GM10847 (cell line): Measurements from ENCODE around the gene TST.

Source experiments
- POLR2A ChIP-seq: IDR thresholded peaks from 2 replicates; pipeline ENCODE4 v1.6.1; 2011; ENCODE audit not compliant: insufficient read length; ENCODE audit errors: extremely low read depth

Gene TST

GRCh38 chr22:37014415-37014806 lies 4.8 kb downstream of the TST start:
- no peak for TF ChIP-seq POLR2A

GRCh38 chr22:37012956-37013355 lies 6.3 kb downstream of the TST start:
- no peak for TF ChIP-seq POLR2A

GRCh38 chr22:37012262-37012904 lies 6.9 kb downstream of the TST start:
- TF ChIP-seq POLR2A: no peak

GRCh38 chr22:37011472-37011871 lies 7.8 kb downstream of the TST start:
- TF ChIP-seq POLR2A: no peak

DNA sequence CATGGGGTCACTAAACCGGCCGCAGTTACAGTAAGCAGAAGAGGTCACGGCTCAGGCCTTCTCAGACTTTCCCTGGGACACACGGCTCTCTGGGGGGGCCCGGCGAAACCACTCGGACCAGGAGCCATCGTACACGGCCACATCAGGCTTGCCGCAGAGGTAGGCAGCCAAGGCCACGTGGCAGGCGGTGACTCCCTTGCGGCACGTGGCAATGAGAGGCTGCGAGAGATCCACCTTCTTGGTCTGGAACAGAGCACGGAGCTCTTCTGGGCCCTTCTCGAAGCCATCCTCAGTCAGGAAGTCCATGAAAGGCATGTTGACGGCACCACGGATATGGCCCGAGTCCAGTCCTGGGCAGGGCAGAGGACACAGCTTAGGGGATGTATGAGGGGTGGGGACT lies 8.3 kb downstream of the TST start:
- TF ChIP-seq POLR2A: no peak

DNA sequence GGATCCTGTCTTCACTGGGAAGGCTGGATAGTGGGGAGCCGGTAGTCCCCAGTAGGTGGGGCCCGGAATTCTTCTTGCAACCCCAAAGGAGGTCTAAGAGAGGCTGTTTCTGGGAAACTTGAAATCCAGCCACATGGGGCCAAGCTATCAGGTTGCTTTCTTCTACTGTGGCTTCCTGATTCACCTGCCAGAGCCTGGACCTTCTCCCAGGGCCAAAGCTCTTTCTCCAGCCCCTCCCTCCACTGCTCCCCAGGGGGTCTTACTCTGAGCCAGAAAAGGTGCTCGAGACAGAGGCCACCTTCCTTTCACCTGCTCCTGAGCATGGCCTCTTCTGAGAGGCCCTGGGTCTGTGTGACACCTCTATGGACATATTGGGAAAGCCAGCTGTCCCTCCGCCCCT lies 9.1 kb downstream of the TST start:
- TF ChIP-seq POLR2A: no peak

GRCh38 chr22:37009490-37009889 lies 9.8 kb downstream of the TST start:
- no peak for TF ChIP-seq POLR2A

DNA sequence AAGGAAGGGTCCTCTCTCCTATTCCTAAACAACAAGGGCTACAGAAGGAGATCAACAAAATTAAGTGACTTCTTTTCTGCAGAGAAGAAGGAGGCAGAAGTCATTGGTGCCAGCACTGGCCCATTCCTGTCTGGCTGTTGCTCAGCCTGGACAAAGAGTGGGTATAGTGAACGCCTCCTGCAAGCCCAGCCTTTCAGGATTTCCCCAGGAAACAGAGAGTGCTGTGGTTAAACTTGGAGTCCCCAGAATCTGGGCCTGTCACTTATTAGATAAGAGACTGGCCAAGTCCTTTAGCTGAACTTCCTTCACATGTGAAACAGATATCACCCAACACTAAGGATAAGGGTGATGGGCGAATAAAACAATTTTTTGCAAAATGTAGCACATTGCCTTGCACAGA lies 10.9 kb downstream of the TST start:
- TF ChIP-seq POLR2A: no peak

GRCh38 chr22:37007651-37008050 lies 11.6 kb downstream of the TST start:
- TF ChIP-seq POLR2A: no peak

DNA sequence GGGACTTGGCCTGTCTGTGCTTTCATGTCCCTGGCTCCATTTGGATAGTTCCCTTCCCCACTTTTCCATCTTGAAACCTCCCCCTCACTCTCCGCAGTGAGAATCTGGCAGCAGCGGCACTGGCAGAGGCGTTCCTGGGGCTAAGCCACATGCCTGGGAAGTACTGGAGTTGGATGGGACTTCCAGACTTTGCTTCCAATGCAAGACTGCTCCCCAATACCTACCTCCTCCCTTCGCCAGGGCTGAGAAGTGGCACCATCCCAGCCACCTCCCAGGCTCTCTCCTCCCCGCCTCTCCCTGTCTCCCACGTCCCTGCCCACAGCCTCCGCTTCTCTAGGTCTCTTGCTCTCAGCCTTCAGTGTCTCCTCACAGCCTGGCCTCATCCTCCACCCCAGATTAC lies 16.6 kb downstream of the TST start:
- no peak for TF ChIP-seq POLR2A

DNA sequence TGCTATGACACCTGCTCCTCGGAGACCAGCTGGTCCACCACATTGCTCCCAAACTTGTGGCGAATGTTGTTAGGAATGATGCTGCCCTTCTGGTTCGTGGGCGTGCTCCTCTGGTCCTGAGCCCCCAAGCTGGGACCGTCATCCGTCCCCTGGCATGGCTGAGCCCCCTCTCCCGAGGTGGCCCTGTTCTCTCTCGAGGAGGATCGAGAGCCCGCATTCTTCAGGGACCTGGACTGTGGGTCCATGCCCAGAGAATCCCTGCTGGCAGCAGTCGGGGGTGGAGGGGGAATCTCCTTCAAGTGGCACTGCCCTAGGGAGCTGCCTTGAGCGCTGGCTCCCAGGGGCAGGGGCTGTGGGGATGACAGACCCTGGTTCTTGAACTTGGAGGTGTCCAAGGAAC lies 17.4 kb downstream of the TST start:
- no peak for TF ChIP-seq POLR2A

- no peak for TF ChIP-seq POLR2A
Measured at GRCh38 chr22:37000676-37001534, 18.3 kb downstream of the TST start.

DNA sequence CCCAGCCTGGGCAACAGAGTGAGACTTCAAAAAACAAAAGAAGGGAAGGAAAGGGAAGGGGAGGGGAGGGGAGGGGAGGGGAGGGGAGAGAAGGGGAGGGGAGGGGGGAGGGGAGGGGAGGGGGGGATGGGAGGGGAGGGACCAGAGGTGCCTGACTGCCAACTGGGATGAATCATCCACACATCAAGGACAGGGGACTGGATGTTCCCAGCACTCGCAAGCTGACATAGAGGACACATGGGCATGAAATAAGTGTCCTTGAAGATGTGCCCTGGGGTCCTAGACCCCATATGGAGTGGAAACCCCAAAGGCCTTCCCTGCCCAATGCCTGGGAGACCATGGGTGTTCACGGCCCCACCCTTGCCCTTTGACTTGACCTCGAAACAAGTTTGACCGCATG lies 19.8 kb downstream of the TST start:
- no peak for TF ChIP-seq POLR2A

DNA sequence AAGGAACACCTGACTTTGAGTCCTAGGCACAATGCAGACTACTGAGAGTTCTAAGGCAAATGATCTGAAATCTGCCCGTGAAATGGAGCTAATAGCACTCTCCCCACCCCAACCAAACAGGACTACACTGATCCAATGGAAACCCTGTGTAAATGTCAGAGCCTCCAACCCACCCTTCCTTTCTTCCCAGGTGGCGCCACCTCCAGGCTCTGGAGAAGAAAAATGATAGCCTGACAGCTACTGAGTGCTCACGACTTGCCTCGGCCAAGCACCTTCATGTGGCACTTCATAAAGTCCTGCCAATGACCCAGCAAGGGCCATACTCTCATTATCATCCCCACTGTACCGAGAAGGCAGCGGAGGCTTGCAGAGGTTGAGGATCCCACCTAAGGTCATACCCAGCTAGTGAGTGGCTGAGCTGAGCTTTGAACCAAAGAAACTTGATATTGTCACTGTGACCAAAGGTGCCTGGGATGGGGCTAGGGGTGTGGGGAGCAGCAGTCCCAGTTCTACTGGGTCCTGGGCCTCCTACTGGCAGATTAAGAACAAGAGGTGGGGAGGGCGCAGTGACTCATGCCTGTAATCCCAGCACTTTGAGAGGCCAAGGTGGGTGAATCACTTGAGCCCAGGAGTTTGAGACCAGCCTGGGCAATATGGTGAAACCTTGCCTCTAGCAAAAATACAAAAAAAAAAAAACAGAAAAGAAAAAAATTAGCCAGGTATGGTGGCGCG lies 20.5 kb downstream of the TST start:
- TF ChIP-seq POLR2A: no peak

DNA sequence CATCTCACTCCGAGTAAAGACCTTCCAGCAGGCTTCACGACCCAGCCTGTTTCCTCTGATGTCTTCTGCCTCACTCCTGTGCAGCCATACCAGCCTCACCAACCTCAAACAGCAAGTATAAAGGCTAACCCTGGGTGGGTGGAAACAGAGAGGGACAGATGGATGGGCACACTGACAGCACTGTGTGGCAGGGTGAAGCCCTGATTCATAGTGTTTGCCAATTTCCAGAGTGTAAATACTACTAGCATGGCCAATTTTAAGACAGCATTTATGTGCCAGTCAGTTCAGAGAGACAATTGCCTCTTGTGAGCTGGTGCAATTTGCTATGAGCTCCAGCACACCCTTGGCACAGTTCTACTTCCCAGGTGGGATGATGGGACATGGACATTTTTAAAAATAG lies 21.5 kb downstream of the TST start:
- TF ChIP-seq POLR2A: no peak

DNA sequence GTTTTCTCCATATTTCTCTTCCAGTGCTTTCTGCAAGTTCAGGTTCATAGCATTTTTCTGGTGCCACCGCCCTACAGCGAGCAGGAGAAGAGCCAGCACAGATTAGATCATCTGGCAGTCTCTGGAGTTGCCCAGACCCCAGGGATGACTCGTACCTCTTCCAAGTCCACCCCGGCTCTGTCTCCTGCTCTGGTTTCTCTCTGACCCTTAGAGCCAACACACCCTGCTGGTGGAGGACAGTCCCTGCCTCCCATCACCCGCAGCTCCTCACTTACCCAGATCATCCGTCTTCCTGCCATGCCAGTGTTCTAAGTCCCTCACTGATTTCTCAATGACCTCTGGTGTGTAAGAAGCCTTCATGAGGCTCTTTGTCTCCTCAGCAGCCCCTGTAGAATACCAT lies 28.0 kb downstream of the TST start:
- TF ChIP-seq POLR2A: no peak
